Left renal cortex interstitium (tissue), 4 donors: Measurements from ENCODE around the gene ACY1. TPM values are rescaled to one million over a fixed set of nuclear protein-coding genes. Genes with fewer than 3 reads are reported as not detected.

Source experiments
- polyA plus RNA-seq, 4 donors: library from polyadenylated mRNA; unstranded; fragments of 120-200 nt; gene quantifications; one replicate each; pipeline ENCODE4 v1.2.1, GENCODE V29; 2013; ENCODE audit not compliant: insufficient read length in 4 of 4

The ACY1 gene
- polyA plus RNA-seq, 4 donors = 98.5 to 137 (median 115) TPM

Other genes with a start within 250 kb of the ACY1 start
- not detected for gene IQCF6, start 204.3 kb upstream of the ACY1 start, polyA plus RNA-seq
- gene IQCF2, start 121.9 kb upstream of the ACY1 start, polyA plus RNA-seq = not detected
- not detected for gene IQCF5, start 107.9 kb upstream of the ACY1 start, polyA plus RNA-seq
- gene IQCF1, start 80.2 kb upstream of the ACY1 start, polyA plus RNA-seq = not detected
- gene RRP9, start 41.6 kb upstream of the ACY1 start, polyA plus RNA-seq = 10 to 100 TPM; 18.0 to 24.5 (median 21.3) TPM
- 10 to 100 TPM; 14.6 to 22.7 (median 20.0) TPM for gene PARP3, start 41.2 kb upstream of the ACY1 start, polyA plus RNA-seq
- under 1 TPM; 0.37 to 0.83 (median 0.59) TPM for gene GPR62, start 28.2 kb upstream of the ACY1 start, polyA plus RNA-seq
- gene PCBP4, start 16.1 kb upstream of the ACY1 start, polyA plus RNA-seq = 10 to 100 TPM; 51.1 to 83.6 (median 70.1) TPM
- 10 to 100 TPM; 82.8 to 96.5 (median 85.3) TPM for gene ABHD14B, start 9.5 kb upstream of the ACY1 start, polyA plus RNA-seq
- 10 to 100 TPM; 24.2 to 36.6 (median 29.8) TPM for gene ABHD14A, start 8.5 kb upstream of the ACY1 start, polyA plus RNA-seq
- gene RPL29, start 12.4 kb downstream of the ACY1 start, polyA plus RNA-seq = 1,000 to 10,000 TPM; 1,583 to 1,933 (median 1,778) TPM
- gene DUSP7, start 73.0 kb downstream of the ACY1 start, polyA plus RNA-seq = 10 to 100 TPM; 14.6 to 21.5 (median 18.2) TPM
- 1 to 10 TPM; 7.5 to 8.4 (median 7.9) TPM for gene POC1A, start 170.9 kb downstream of the ACY1 start, polyA plus RNA-seq
- gene ALAS1, start 214.6 kb downstream of the ACY1 start, polyA plus RNA-seq = 10 to 100 TPM; 44.4 to 48.8 (median 47.9) TPM
- gene TLR9, start 242.1 kb downstream of the ACY1 start, polyA plus RNA-seq = under 1 TPM; 0.17 to 0.33 (median 0.18) TPM